HG03520 (cell line): Measurements from ENCODE around the gene VAPA.

Experiments
- ATAC-seq: cut with Tn5 transposase; IDR thresholded peaks from one replicate; pipeline ENCODE4 v1.9.1; 2021; ENCODE audit warnings: mild to moderate bottlenecking, moderate library complexity; ENCODE audit not compliant: unreplicated experiment

Gene VAPA

GRCh38 chr18:9968081-9968848 is 54.4 kb downstream of the VAPA start:
- no peak for ATAC-seq

GRCh38 chr18:9969247-9969646 is 55.4 kb downstream of the VAPA start:
- ATAC-seq: no peak

GRCh38 chr18:9971313-9971920 is 57.6 kb downstream of the VAPA start:
- no peak for ATAC-seq

- ATAC-seq: no peak
These were observed 59.7 kb downstream of the VAPA start for GRCh38 chr18:9973470-9973869.

GRCh38 chr18:9974279-9974915 is 60.6 kb downstream of the VAPA start:
- ATAC-seq: no peak

- no peak for ATAC-seq
These were observed 61.8 kb downstream of the VAPA start for GRCh38 chr18:9975658-9976057.

- ATAC-seq: no peak
These were observed 68.9 kb downstream of the VAPA start for GRCh38 chr18:9982711-9983110.

- ATAC-seq: no peak
These were observed 70.3 kb downstream of the VAPA start for GRCh38 chr18:9984080-9984479.

GRCh38 chr18:9985641-9986040 is 71.8 kb downstream of the VAPA start:
- ATAC-seq: no peak

- ATAC-seq: no peak
These were observed 72.5 kb downstream of the VAPA start for GRCh38 chr18:9986156-9986930.

GRCh38 chr18:9987345-9987744 is 73.5 kb downstream of the VAPA start:
- ATAC-seq: no peak

GRCh38 chr18:9987931-9988330 is 74.1 kb downstream of the VAPA start:
- ATAC-seq: no peak

- no peak for ATAC-seq
These were observed 74.8 kb downstream of the VAPA start for GRCh38 chr18:9988665-9989064.

- ATAC-seq: no peak
These were observed 75.7 kb downstream of the VAPA start for GRCh38 chr18:9989481-9989880.

- ATAC-seq: no peak
These were observed 77.5 kb downstream of the VAPA start for GRCh38 chr18:9991011-9992000.

- no peak for ATAC-seq
These were observed 78.6 kb downstream of the VAPA start for GRCh38 chr18:9992300-9992972.

GRCh38 chr18:9992973-9993520 is 79.2 kb downstream of the VAPA start:
- ATAC-seq: no peak

GRCh38 chr18:9993521-9994025 is 79.8 kb downstream of the VAPA start:
- no peak for ATAC-seq

- no peak for ATAC-seq
These were observed 80.3 kb downstream of the VAPA start for GRCh38 chr18:9994026-9994570.
